Measurements from ENCODE around the gene CEP19.
A peak's percentile ranks its signal among the peaks of the same experiment; 100 is the strongest.
"Not testable (repeated sequence)": the region's sequence is repeated elsewhere in the genome, so short reads cannot be mapped to it uniquely, and the experiment has no call there.

Gene CEP19

DNA sequence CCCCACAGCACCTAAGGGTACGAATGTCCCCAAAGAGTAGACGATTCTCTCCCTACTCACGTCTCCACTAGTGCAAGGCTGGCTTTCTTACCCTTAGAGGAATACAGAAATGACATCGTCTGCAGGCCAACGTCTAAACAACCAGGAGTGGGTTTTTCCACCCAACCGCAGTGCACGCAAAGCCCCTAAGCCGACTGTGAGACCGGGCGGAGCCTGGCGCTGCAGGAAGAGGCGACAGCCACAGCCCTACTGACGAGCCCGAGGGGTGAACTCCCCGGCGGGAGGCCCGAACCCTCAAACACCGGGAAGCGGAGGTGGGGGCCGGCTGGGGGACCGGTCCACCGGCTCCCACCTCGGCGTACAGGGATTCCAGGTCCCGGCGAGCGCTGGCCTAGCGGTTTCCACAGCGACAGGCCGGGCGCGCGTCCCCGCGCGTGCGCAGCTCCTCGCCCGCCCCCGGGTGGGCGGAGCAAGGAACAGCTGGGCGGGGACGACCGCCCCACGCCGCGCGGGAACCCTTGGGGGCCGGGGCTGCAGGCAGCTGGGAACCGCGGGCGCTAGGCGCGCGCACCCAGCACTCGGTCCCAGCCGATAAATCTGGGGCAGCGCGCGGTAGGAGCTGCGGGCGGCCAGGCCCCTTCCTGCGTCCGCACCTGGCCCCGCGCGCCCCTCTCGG is at the start of gene CEP19, which contains the start of gene PIGX:
Gene CEP19 (minus strand): TSS at position 413 of the 676 bp plus-strand sequence. CDS start 3,593 bp downstream, outside the sequence.
Gene PIGX (plus strand): TSS at position 540 of the 676 bp plus-strand sequence.
- TF ChIP-seq JUND (IDR thresholded peaks at IDR 0.05; ENCODE audit: low read depth), result no peak
- DNase-seq (ENCODE audit: low read depth in 1 of 2, low spot score in 1 of 2), result peak; percentile 97 to 99
- in situ Hi-C loops (cut with HindIII; ENCODE audit: low pct_unique_long_range_greater_than_20kb, low sequenced_read_pairs), result no loop called here

DNA sequence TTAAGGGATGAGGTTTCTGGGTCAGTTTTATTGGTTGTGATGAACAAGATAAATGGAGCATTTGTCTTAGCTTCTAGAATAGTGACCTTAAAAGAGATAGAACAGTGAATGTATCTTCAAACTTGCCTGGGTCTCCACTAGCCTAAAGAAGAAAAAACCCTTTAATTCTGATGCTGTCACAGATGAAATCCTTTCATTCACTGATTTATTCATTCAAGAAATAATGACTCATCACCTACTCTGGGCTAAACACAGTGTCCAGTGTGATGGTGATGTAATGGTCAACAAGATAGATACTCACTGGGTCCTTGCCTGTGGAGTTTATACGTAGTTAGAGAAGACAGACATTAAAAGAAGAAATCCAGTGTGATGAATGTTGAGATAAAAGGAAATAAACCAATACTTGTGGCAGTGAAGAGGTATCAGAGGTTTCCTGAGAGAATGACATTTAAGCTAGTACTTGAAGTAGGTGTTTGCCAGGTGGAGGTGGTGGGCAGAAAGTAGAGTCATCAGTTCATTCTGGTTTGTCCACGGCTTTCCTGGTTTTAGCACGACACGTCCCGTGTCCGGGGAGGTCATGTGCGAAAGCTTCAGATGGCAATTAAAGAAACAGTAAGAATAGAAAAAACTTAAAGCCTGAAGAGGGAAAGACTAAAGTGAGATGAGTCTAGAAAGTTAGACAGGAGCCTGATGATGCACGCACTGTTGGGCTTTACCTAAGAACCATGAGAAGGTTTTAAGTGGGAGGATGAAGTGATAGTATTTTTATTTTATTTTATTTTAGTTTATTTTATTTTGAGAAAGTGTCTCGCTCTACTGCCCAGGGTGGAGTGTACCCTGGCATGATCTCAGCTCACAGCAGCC is 46.1 kb upstream of the CEP19 start:
- peak in 1 of 2 experiments; percentile 36 for DNase-seq (ENCODE audit: low read depth in 1 of 2, low spot score in 1 of 2)
- in situ Hi-C loops (cut with HindIII; ENCODE audit: low pct_unique_long_range_greater_than_20kb, low sequenced_read_pairs), result no loop called here
- TF ChIP-seq JUND (IDR thresholded peaks at IDR 0.05; ENCODE audit: low read depth), result no peak; the same call in 1 of the 2 replicates

DNA sequence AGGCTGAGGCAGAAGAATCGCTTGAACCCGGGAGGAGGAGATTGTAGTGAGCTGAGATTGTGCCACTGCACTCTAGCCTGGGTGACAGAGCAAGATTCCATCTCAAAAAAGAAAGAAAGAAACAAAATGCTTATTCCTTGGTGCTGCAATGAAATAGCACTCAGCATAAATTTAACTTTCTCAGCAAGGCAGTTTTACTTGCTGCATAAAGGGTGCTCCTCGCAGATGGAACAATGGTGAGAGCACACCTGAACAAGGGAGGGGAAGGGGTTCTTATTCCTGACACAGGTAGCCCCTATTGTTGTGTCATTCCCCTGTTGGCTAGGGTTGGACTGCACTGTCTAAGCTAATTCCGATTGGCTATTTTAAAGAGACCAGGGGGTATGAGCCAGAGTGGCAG is 44.7 kb upstream of the CEP19 start:
- in situ Hi-C loops (cut with HindIII; ENCODE audit: low pct_unique_long_range_greater_than_20kb, low sequenced_read_pairs), result no loop called here
- DNase-seq (ENCODE audit: low read depth in 1 of 2, low spot score in 1 of 2), result no peak
- TF ChIP-seq JUND (IDR thresholded peaks at IDR 0.05; ENCODE audit: low read depth), result no peak

GRCh38 chr3:196754091-196754981 is 42.3 kb upstream of the CEP19 start:
- in situ Hi-C loops (cut with HindIII; ENCODE audit: low pct_unique_long_range_greater_than_20kb, low sequenced_read_pairs), result no loop called here
- TF ChIP-seq JUND (IDR thresholded peaks at IDR 0.05; ENCODE audit: low read depth), result peak; percentile 75; the same call in 1 of the 2 replicates
- DNase-seq (ENCODE audit: low read depth in 1 of 2, low spot score in 1 of 2), result peak; percentile 90 to 91

DNA sequence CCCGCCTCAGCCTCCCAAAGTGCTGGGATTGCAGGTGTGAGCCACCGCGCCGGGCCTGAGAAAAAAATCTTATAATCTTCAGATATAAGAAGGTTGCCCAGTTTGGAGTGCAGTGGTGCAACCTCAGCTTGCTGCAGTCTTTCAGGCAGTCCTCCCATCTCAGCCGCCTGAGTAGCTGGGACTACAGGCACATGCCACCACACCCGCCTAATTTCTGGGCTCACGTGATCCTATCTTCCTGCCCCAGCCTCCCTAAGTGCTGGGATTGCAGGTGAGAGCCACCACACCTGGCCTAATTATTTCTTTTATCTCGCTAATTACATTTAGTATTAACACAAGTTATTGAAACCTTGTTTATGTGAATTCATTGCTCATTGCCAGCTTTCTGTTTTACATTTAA is 41.2 kb upstream of the CEP19 start:
- in situ Hi-C loops (cut with HindIII; ENCODE audit: low pct_unique_long_range_greater_than_20kb, low sequenced_read_pairs), result no loop called here
- DNase-seq (ENCODE audit: low read depth in 1 of 2, low spot score in 1 of 2), result no peak
- no peak for TF ChIP-seq JUND (IDR thresholded peaks at IDR 0.05; ENCODE audit: low read depth)

GRCh38 chr3:196749125-196749524 is 37.1 kb upstream of the CEP19 start:
- TF ChIP-seq JUND (IDR thresholded peaks at IDR 0.05; ENCODE audit: low read depth), result no peak
- in situ Hi-C loops (cut with HindIII; ENCODE audit: low pct_unique_long_range_greater_than_20kb, low sequenced_read_pairs), result no loop called here

DNA sequence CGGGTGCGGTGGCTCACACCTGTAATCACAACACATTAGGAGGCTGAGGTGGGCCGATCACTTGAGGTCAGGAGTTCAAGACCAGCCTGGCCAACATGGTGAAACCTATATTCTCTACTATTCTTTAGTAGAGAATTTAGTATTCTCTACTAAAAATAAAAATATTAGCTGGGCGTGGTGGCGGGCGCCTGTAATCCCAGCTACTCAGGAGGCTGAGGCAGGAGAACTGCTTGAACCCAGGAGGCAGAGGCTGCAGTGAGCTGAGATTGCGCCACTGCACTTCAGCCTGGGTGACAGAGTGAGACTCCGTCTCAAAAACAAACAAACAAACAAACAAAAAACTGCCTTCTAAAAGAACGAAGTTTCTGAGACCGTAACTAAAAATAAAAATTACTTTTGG is 31.5 kb upstream of the CEP19 start:
- in situ Hi-C loops (cut with HindIII; ENCODE audit: low pct_unique_long_range_greater_than_20kb, low sequenced_read_pairs); DNase-seq (ENCODE audit: low read depth in 1 of 2, low spot score in 1 of 2): not testable (repeated sequence)

More at GRCh38 chr3:196749125-196749524, 37.1 kb upstream of the CEP19 start:
- no peak for DNase-seq (ENCODE audit: low read depth in 1 of 2, low spot score in 1 of 2)

- DNase-seq (ENCODE audit: low read depth in 1 of 2, low spot score in 1 of 2), result peak in 1 of 2 experiments; percentile 42
- in situ Hi-C loops (cut with HindIII; ENCODE audit: low pct_unique_long_range_greater_than_20kb, low sequenced_read_pairs), result no loop called here
- TF ChIP-seq JUND (IDR thresholded peaks at IDR 0.05; ENCODE audit: low read depth), result no peak
These were observed 29.3 kb upstream of the CEP19 start for GRCh38 chr3:196741249-196741889.

DNA sequence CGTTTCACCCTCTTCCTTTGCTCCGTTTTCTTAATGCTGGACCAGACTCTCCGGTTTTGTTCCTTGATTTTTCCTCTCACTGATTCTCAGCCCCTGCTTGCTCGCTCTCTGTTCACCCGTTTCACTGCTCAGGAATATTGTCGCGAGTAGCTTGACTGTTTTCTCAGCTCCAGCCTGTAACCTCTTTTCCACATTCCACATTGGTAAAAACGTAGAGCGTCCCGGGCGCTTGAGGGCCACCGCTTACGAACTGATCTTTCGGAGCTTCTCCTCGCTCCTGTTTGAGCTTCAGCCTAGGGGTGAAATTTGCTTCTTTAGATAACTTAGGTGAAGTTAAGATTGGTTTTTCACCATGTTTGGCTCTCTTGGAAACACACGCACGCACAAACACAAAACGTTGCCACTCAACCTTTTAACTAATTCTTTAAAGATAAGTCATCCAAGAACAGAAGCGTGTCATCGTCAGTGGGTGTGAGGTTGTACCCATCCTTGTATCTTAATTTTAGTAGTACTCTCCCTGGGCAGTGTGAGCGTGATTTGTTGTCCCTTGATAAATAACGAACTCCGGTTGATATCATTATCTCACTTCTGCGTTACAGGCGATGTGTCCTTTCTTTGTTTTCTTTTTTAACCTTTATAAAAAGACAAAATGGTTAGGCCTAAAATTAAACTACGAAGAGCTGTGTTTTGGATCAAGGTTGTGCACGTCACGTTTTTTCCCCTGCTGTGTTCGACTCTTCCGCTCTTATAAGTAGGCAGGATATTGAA is 28.6 kb upstream of the CEP19 start:
- no peak for TF ChIP-seq JUND (IDR thresholded peaks at IDR 0.05; ENCODE audit: low read depth)
- peak in 1 of 2 experiments; percentile 81 for DNase-seq (ENCODE audit: low read depth in 1 of 2, low spot score in 1 of 2)
- in situ Hi-C loops (cut with HindIII; ENCODE audit: low pct_unique_long_range_greater_than_20kb, low sequenced_read_pairs), result no loop called here

DNA sequence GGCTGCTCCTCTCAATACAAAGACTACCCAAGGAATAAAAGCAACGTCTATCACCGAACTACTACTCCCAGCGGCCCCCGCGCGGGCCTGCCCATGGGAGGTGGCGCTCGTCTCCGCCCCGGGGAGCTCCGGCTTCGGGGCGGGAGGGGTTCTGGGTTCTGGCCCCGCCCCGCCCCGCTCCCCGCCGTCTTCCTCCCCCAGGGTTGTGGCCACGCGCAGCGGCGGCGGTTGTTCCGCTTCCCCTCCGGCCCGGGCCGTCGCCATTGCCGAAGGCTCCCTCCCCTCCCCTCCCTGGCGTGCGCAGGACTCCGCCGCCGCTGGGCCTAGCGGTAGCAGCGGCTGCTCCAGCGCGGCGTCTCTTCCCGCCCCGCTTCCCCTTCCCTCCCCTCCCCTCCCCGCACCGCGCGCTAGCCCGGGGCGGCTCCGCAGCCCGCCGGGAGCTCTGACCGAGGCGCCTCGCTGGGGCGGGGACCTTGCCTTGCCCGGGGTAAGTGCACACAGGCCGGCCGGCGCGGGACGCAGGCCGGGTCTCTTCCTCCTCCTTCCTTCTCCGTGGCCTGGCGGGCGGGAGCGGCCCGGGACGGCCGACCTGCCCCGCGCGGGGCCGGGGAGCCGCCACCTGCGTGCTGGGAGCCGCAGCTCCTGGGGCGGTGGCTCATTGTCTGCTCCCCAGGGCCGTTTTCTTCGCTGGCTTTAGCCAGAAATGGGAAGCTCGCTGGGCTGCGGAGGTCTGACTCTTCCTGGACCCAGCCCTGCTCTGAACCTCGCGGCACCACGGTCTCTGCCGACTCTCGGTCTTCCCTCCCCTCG is 27.8 kb upstream of the CEP19 start, which contains the start of gene PAK2:
Gene PAK2 (plus strand): TSS at position 187 of the 810 bp plus-strand sequence. CDS start 42,790 bp downstream, outside the sequence.
- in situ Hi-C loops (cut with HindIII; ENCODE audit: low pct_unique_long_range_greater_than_20kb, low sequenced_read_pairs), result no loop called here
- no peak for TF ChIP-seq JUND (IDR thresholded peaks at IDR 0.05; ENCODE audit: low read depth)

More for the DNA sequence above, 27.8 kb upstream of the CEP19 start, which contains the start of gene PAK2:
- DNase-seq (ENCODE audit: low read depth in 1 of 2, low spot score in 1 of 2), result peak; percentile 88 to 98
